Measurements from ENCODE around the gene ASB3.

DNA sequence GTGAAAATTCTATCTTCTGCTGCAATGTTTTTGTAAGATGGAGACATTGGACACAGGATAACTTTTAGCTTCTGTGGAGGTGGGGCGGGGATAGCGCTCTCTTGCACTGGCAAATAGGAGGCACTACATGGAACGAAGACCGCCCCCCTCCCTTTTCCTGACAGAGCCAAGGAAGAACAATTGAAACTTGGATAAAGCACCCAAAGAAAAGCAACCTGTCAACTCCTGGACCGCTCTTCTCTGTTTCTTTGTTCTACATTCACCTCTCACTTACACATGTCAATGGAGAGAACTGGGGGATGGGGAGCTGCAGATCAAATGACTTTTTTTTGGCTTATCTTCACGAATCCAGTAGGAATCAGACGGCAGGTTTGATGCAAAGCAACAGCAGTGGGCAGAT is 145.5 kb downstream of the ASB3 start:
- TF ChIP-seq, protein P1, sequence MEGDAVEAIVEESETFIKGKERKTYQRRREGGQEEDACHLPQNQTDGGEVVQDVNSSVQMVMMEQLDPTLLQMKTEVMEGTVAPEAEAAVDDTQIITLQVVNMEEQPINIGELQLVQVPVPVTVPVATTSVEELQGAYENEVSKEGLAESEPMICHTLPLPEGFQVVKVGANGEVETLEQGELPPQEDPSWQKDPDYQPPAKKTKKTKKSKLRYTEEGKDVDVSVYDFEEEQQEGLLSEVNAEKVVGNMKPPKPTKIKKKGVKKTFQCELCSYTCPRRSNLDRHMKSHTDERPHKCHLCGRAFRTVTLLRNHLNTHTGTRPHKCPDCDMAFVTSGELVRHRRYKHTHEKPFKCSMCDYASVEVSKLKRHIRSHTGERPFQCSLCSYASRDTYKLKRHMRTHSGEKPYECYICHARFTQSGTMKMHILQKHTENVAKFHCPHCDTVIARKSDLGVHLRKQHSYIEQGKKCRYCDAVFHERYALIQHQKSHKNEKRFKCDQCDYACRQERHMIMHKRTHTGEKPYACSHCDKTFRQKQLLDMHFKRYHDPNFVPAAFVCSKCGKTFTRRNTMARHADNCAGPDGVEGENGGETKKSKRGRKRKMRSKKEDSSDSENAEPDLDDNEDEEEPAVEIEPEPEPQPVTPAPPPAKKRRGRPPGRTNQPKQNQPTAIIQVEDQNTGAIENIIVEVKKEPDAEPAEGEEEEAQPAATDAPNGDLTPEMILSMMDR (optimal IDR thresholded peaks at IDR 0.05 in 1 of 3, IDR thresholded peaks at IDR 0.05 in 1 of 3, conservative IDR thresholded peaks at IDR 0.05 in 1 of 3; ENCODE audit: extremely low read depth in 1 of 3, insufficient read depth in 2 of 3, low read length in 3 of 3) = no peak
- no peak for TF ChIP-seq EZH2 (IDR thresholded peaks at IDR 0.05; ENCODE audit: low read length)

Data from keratinocyte (primary cell).